OCI-LY3 (cell line): ENCODE results near the gene PARP12.

Experiments used
- H2AFZ ChIP-seq: fragments of 200-600, 300-600 bp; shearing (Covaris generic); 2 replicates; pipeline ENCODE4 v1.6.0; 2014; ENCODE audit warnings: antibody characterized with exemption, low read depth, low read length
- H3K27ac ChIP-seq: fragments of 200-600, 300-600 bp; sonication (generic); 2 replicates; pipeline ENCODE4 v1.5.1; 2014; ENCODE audit warnings: mild to moderate bottlenecking, low read length, moderate library complexity, mixed read lengths
- H3K27me3 ChIP-seq: fragments of 200-600, 300-600 bp; sonication (generic); 2 replicates; pipeline ENCODE4 v1.6.1; 2014; ENCODE audit warnings: low read depth, low read length, mixed read lengths
- H3K36me3 ChIP-seq: fragments of 200-600, 300-600 bp; sonication (generic); replicated peaks from 2 replicates; pipeline ENCODE3; 2014; ENCODE audit warnings: low read depth, low read length, mixed read lengths
- H3K4me1 ChIP-seq: fragments of 300-600, 200-600 bp; sonication (generic); 2 replicates; pipeline ENCODE4 v1.6.1; 2014; ENCODE audit warnings: low read length, mixed read lengths
- H3K4me2 ChIP-seq: fragments of 200-600, 300-600 bp; sonication (generic); 2 replicates; pipeline ENCODE4 v1.6.1; 2014; ENCODE audit warnings: low read length, mixed read lengths
- H3K4me3 ChIP-seq: fragments of 300-600, 200-600 bp; sonication (generic); 2 replicates; pipeline ENCODE4 v1.5.1; 2014; ENCODE audit warnings: antibody characterized with exemption, mild to moderate bottlenecking, low read length, moderate library complexity
- H3K79me2 ChIP-seq: fragments of 300-600, 200-600 bp; shearing (Covaris generic); 2 replicates; pipeline ENCODE4 v1.6.1; 2014; ENCODE audit warnings: mild to moderate bottlenecking, low read length, mixed read lengths
- H3K9ac ChIP-seq: fragments of 300-600, 200-600 bp; shearing (Covaris generic); 2 replicates; pipeline ENCODE4 v1.6.0; 2014; ENCODE audit warnings: mild to moderate bottlenecking, low read length, moderate library complexity
- H3K9me3 ChIP-seq: fragments of 200-600, 300-600 bp; shearing (Covaris generic); 2 replicates; pipeline ENCODE4 v1.6.1; 2014; ENCODE audit warnings: low read length, mixed read lengths; ENCODE audit not compliant: insufficient read depth
- H4K20me1 ChIP-seq: fragments of 200-600, 300-600 bp; sonication (generic); 2 replicates; pipeline ENCODE4 v1.6.1; 2016; ENCODE audit warnings: low read length, mixed read lengths; ENCODE audit not compliant: insufficient read depth
- EZH2phosphoT487 ChIP-seq: fragments of 200-600 bp; shearing (Covaris generic); IDR thresholded peaks from 2 replicates; pipeline ENCODE4 v1.6.1; 2018; ENCODE audit warnings: antibody characterized with exemption, mixed run types, low read depth
- TF ChIP-seq, protein P1 (sequence below): fragments of 200-600, 300-600 bp; sonication (generic); IDR thresholded peaks from 2 replicates; pipeline ENCODE4 v1.5.1; 2014; ENCODE audit warnings: antibody characterized with exemption, low read length, low read depth

PARP12 gene

DNA sequence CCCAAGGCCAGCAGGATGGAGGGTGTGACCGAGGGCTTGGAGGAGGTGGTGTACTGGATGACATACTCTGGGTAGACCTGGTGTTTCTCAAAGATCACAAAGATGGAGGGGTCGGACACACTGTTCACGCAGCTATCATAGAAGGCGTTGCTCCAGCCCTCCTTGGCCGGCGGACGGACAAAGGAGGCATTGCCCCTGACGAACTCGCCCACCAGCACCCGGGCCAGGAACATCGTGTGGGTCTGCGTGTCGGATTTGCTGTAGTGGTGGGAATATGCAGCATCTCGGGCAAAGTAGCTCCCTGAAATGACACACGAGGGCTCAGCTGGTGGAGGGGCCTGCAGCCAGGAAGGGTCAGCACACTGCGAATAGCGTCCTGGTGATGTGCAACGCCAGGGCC lies 38.2 kb downstream of the PARP12 start:
- Histone ChIP-seq H3K4me1 (no peaks in the 10 kb centered on the region), H2AFZ (no peak overlapping the region), H3K9me3 (no peaks in the 10 kb centered on the region), H3K79me2 (no peaks in the 10 kb centered on the region), H3K36me3 (no peaks in the 10 kb centered on the region), H3K4me3 (no peak overlapping the region), H3K27ac (no peak overlapping the region), H3K4me2 (no peak overlapping the region), H3K27me3 (peaks cover 5% of the 10 kb centered on the region; the same call in 1 of the 2 replicates), H4K20me1 (no peaks in the 10 kb centered on the region), H3K9ac (no peak overlapping the region)
- TF ChIP-seq, protein P1, sequence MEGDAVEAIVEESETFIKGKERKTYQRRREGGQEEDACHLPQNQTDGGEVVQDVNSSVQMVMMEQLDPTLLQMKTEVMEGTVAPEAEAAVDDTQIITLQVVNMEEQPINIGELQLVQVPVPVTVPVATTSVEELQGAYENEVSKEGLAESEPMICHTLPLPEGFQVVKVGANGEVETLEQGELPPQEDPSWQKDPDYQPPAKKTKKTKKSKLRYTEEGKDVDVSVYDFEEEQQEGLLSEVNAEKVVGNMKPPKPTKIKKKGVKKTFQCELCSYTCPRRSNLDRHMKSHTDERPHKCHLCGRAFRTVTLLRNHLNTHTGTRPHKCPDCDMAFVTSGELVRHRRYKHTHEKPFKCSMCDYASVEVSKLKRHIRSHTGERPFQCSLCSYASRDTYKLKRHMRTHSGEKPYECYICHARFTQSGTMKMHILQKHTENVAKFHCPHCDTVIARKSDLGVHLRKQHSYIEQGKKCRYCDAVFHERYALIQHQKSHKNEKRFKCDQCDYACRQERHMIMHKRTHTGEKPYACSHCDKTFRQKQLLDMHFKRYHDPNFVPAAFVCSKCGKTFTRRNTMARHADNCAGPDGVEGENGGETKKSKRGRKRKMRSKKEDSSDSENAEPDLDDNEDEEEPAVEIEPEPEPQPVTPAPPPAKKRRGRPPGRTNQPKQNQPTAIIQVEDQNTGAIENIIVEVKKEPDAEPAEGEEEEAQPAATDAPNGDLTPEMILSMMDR, result no peak
- TF ChIP-seq EZH2phosphoT487, result no peak

DNA sequence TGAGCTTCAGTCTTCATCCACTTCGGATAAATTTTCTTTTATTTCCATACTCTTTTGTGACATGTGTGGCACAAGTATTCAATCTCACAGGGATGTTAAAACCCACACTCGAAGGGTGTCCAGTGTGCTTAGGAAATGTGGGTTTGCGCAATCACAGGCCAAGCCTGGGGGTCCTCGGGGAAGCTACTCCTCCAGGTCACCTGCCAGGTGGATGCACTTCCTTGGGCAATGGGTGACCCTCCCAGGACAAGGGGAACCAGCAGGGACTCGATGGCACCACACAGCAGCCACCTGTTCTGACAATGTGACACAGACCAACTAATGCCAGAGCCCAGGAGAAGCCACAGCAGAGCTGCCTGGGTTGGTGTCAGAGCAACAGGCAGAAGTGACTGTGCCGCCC lies 39.0 kb downstream of the PARP12 start:
- no peaks in the 10 kb centered on the region for H3K79me2 ChIP-seq
- no peaks in the 10 kb centered on the region for H3K36me3 ChIP-seq
- H3K4me1 ChIP-seq, result no peaks in the 10 kb centered on the region
- no peak overlapping the region for H2AFZ ChIP-seq
- no peak overlapping the region for H3K27ac ChIP-seq
- H3K27me3 ChIP-seq, result peaks cover 8% of the 10 kb centered on the region; the same call in 1 of the 2 replicates
- H3K4me2 ChIP-seq, result no peak overlapping the region
- no peaks in the 10 kb centered on the region for H3K9me3 ChIP-seq
- no peak overlapping the region for H3K9ac ChIP-seq
- TF ChIP-seq EZH2phosphoT487, result no peak
- TF ChIP-seq, protein P1, result no peak
- H3K4me3 ChIP-seq, result no peak overlapping the region
- H4K20me1 ChIP-seq, result no peaks in the 10 kb centered on the region

DNA sequence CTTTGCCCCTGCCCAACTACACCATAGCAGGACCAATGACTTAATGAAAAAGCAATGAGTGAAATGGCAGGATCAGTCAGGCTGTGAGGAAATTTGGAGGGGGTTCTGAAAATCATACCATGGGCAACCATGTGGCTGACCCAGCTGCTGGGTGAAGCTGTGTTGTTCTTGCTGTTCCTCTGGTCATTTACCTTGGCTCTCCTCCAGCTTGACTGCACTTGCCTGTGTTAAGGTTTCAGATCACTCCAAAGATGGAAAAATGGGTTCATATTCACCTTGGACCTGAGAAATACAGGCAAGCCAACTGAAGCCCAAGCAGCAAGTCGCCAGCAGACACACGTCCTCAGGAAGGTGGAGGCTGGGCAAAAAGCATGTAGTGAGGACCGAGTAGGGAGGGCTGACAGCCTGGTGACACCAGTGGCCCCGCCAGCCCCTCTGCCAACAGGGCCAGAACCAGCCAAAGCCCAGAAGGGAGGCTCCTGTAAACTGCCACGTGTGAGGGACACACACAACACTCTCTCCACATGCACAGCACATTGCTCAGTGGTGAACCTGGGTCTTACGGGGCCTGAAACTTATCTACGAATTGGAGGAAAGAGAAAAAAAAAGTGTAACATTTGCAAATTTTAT lies 40.1 kb downstream of the PARP12 start:
- Histone ChIP-seq H3K9me3 (no peaks in the 10 kb centered on the region), H3K4me2 (no peak overlapping the region), H3K9ac (no peak overlapping the region), H3K36me3 (no peaks in the 10 kb centered on the region), H3K4me1 (no peaks in the 10 kb centered on the region), H3K27ac (no peak overlapping the region), H4K20me1 (no peaks in the 10 kb centered on the region), H2AFZ (no peak overlapping the region), H3K79me2 (no peaks in the 10 kb centered on the region), H3K4me3 (no peak overlapping the region), H3K27me3 (peaks cover 14% of the 10 kb centered on the region; the same call in 1 of the 2 replicates)
- TF ChIP-seq EZH2phosphoT487, result no peak
- TF ChIP-seq, protein P1, result no peak

DNA sequence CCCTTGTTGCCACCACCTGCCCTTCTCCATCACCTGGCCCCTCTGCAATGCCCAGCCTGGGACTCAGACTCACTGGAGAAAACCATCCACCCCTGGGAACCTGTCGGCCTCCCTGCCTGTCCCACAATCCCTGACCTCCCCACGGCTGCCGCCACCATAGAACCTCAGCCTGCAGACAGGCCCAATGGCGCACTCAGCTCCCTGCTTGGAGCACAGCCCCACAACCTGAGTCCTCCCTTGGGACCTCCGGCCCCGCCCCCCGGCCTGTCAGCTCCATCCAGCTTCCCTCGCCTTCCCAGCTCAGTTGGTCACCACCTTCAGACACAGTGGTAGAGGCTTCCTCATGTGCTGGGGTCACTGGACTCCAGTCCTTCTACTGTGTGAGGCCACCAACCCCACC lies 41.1 kb downstream of the PARP12 start:
- Histone ChIP-seq H3K36me3 (no peaks in the 10 kb centered on the region), H3K79me2 (no peaks in the 10 kb centered on the region), H4K20me1 (no peaks in the 10 kb centered on the region), H3K4me2 (no peak overlapping the region), H3K9ac (no peak overlapping the region), H2AFZ (no peak overlapping the region), H3K27me3 (peaks cover 14% of the 10 kb centered on the region; the same call in 1 of the 2 replicates), H3K9me3 (no peaks in the 10 kb centered on the region), H3K27ac (no peak overlapping the region), H3K4me3 (no peak overlapping the region), H3K4me1 (no peaks in the 10 kb centered on the region)
- TF ChIP-seq, protein P1, result no peak
- no peak for TF ChIP-seq EZH2phosphoT487
